ENCODE data around the gene APOA5. TPM values are rescaled to one million over a fixed set of nuclear protein-coding genes. Genes with fewer than 3 reads are reported as not detected.

APOA5 gene
- total and polyA plus RNA-seq, 2 of the 13 experiments (the other 11 are each of a cell fraction or from before 2014, with no cell fraction given) = 44.0 to 49.1 TPM

DNA sequence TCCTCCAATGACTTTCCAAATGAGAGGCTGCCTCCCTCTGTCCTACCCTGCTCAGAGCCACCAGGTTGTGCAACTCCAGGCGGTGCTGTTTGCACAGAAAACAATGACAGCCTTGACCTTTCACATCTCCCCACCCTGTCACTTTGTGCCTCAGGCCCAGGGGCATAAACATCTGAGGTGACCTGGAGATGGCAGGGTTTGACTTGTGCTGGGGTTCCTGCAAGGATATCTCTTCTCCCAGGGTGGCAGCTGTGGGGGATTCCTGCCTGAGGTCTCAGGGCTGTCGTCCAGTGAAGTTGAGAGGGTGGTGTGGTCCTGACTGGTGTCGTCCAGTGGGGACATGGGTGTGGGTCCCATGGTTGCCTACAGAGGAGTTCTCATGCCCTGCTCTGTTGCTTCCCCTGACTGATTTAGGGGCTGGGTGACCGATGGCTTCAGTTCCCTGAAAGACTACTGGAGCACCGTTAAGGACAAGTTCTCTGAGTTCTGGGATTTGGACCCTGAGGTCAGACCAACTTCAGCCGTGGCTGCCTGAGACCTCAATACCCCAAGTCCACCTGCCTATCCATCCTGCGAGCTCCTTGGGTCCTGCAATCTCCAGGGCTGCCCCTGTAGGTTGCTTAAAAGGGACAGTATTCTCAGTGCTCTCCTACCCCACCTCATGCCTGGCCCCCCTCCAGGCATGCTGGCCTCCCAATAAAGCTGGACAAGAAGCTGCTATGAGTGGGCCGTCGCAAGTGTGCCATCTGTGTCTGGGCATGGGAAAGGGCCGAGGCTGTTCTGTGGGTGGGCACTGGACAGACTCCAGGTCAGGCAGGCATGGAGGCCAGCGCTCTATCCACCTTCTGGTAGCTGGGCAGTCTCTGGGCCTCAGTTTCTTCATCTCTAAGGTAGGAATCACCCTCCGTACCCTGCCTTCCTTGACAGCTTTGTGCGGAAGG lies 40.9 kb upstream of the APOA5 start (continued):
- 0 out of 2 replicates have a peak, but pooled peaks have one; percentile 12 for TF ChIP-seq ZNF598 (CRISPR knock-in tag; IDR thresholded peaks at IDR 0.05; ENCODE audit: borderline replicate concordance)
- TF ChIP-seq ZNF564 (CRISPR knock-in tag; IDR thresholded peaks at IDR 0.05) = 0 out of 2 replicates have a peak, but pooled peaks have one; percentile 78
- no peak for TF ChIP-seq RAD51 (IDR thresholded peaks at IDR 0.05; ENCODE audit: borderline replicate concordance)
- no peak for TF ChIP-seq HNRNPLL (IDR thresholded peaks at IDR 0.05; ENCODE audit: low read depth, low read length, poor library complexity, severe bottlenecking)
- TF ChIP-seq, protein P1, sequence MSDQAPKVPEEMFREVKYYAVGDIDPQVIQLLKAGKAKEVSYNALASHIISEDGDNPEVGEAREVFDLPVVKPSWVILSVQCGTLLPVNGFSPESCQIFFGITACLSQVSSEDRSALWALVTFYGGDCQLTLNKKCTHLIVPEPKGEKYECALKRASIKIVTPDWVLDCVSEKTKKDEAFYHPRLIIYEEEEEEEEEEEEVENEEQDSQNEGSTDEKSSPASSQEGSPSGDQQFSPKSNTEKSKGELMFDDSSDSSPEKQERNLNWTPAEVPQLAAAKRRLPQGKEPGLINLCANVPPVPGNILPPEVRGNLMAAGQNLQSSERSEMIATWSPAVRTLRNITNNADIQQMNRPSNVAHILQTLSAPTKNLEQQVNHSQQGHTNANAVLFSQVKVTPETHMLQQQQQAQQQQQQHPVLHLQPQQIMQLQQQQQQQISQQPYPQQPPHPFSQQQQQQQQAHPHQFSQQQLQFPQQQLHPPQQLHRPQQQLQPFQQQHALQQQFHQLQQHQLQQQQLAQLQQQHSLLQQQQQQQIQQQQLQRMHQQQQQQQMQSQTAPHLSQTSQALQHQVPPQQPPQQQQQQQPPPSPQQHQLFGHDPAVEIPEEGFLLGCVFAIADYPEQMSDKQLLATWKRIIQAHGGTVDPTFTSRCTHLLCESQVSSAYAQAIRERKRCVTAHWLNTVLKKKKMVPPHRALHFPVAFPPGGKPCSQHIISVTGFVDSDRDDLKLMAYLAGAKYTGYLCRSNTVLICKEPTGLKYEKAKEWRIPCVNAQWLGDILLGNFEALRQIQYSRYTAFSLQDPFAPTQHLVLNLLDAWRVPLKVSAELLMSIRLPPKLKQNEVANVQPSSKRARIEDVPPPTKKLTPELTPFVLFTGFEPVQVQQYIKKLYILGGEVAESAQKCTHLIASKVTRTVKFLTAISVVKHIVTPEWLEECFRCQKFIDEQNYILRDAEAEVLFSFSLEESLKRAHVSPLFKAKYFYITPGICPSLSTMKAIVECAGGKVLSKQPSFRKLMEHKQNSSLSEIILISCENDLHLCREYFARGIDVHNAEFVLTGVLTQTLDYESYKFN (CRISPR knock-in tag; conservative IDR thresholded peaks at IDR 0.05) = peak; percentile 96
- peak; percentile 73 for TF ChIP-seq KMT2A (CRISPR knock-in tag; IDR thresholded peaks at IDR 0.05)
- peak; percentile 90; the same call in 1 of the 2 replicates for TF ChIP-seq ZNF205 (CRISPR knock-in tag; IDR thresholded peaks at IDR 0.05)
- TF ChIP-seq, protein P2, sequence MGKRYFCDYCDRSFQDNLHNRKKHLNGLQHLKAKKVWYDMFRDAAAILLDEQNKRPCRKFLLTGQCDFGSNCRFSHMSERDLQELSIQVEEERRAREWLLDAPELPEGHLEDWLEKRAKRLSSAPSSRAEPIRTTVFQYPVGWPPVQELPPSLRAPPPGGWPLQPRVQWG (CRISPR knock-in tag; IDR thresholded peaks at IDR 0.05; ENCODE audit: borderline replicate concordance, low read depth) = no peak
- TF ChIP-seq MATR3 (CRISPR knock-in tag; IDR thresholded peaks at IDR 0.05) = no peak
- TF ChIP-seq, protein P3, sequence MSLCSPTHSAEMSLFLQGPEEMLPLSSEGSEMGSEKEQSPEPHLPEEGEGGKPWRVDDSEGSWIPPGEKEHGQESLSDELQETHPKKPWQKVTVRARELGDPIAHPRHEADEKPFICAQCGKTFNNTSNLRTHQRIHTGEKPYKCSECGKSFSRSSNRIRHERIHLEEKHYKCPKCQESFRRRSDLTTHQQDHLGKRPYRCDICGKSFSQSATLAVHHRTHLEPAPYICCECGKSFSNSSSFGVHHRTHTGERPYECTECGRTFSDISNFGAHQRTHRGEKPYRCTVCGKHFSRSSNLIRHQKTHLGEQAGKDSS (CRISPR knock-in tag; IDR thresholded peaks at IDR 0.05; ENCODE audit: borderline replicate concordance, low read depth) = peak; percentile 90; the same call in 1 of the 2 replicates
- TF ChIP-seq, protein P4, sequence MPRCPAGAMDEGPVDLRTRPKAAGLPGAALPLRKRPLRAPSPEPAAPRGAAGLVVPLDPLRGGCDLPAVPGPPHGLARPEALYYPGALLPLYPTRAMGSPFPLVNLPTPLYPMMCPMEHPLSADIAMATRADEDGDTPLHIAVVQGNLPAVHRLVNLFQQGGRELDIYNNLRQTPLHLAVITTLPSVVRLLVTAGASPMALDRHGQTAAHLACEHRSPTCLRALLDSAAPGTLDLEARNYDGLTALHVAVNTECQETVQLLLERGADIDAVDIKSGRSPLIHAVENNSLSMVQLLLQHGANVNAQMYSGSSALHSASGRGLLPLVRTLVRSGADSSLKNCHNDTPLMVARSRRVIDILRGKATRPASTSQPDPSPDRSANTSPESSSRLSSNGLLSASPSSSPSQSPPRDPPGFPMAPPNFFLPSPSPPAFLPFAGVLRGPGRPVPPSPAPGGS (CRISPR knock-in tag; IDR thresholded peaks at IDR 0.05) = peak; percentile 63; the same call in 1 of the 2 replicates
- peak; percentile 97 for TF ChIP-seq SP5 (CRISPR knock-in tag; IDR thresholded peaks at IDR 0.05; ENCODE audit: borderline replicate concordance, low read depth)
- no peak for TF ChIP-seq PCBP2 (optimal IDR thresholded peaks at IDR 0.05; ENCODE audit: low read depth, low read length, poor library complexity, severe bottlenecking)
- no peak for TF ChIP-seq NFE2 (CRISPR knock-in tag; IDR thresholded peaks at IDR 0.05)
- TF ChIP-seq, protein P5, sequence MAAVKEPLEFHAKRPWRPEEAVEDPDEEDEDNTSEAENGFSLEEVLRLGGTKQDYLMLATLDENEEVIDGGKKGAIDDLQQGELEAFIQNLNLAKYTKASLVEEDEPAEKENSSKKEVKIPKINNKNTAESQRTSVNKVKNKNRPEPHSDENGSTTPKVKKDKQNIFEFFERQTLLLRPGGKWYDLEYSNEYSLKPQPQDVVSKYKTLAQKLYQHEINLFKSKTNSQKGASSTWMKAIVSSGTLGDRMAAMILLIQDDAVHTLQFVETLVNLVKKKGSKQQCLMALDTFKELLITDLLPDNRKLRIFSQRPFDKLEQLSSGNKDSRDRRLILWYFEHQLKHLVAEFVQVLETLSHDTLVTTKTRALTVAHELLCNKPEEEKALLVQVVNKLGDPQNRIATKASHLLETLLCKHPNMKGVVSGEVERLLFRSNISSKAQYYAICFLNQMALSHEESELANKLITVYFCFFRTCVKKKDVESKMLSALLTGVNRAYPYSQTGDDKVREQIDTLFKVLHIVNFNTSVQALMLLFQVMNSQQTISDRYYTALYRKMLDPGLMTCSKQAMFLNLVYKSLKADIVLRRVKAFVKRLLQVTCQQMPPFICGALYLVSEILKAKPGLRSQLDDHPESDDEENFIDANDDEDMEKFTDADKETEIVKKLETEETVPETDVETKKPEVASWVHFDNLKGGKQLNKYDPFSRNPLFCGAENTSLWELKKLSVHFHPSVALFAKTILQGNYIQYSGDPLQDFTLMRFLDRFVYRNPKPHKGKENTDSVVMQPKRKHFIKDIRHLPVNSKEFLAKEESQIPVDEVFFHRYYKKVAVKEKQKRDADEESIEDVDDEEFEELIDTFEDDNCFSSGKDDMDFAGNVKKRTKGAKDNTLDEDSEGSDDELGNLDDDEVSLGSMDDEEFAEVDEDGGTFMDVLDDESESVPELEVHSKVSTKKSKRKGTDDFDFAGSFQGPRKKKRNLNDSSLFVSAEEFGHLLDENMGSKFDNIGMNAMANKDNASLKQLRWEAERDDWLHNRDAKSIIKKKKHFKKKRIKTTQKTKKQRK (IDR thresholded peaks at IDR 0.05; ENCODE audit: low read length) = no peak
- TF ChIP-seq SPEN (CRISPR knock-in tag; IDR thresholded peaks at IDR 0.05; ENCODE audit: low read depth) = peak; percentile 94
- TF ChIP-seq ZKSCAN5 (CRISPR knock-in tag; IDR thresholded peaks at IDR 0.05) = no peak
- no peak for TF ChIP-seq GTF3A (CRISPR knock-in tag; conservative IDR thresholded peaks at IDR 0.05)
- TF ChIP-seq ZNF557 (CRISPR knock-in tag; IDR thresholded peaks at IDR 0.05) = 0 out of 2 replicates have a peak, but pooled peaks have one; percentile 34

Measured in HepG2 (cell line).